Activated CD4-positive, alpha-beta T cell treated with anti-CD3 and anti-CD28 coated beads, Interleukin-2, Interleukin-4, amounts not matched to agents 100 ng/mL and 50 ng/mL, durations not matched to agents 16 hours and 8 hours (primary cell): ENCODE measurements around the gene SELENOO.
"Not testable (repeated sequence)": the region's sequence is repeated elsewhere in the genome, so short reads cannot be mapped to it uniquely, and the experiment has no call there.

Experiments used
- DNase-seq: peaks from one replicate; pipeline ENCODE4 v3.0.0-alpha.2; 2020; ENCODE audit warnings: low spot score

SELENOO gene

GRCh38 chr22:50199829-50200460 lies 866 bp upstream of the SELENOO start:
- no peak for DNase-seq

- DNase-seq, result no peak
Measured at GRCh38 chr22:50201191-50202129, 649 bp downstream of the SELENOO start.

GRCh38 chr22:50202130-50202666 lies 1.4 kb downstream of the SELENOO start:
- no peak for DNase-seq

- no peak for DNase-seq
Measured at GRCh38 chr22:50203288-50203687, 2.5 kb downstream of the SELENOO start.

- DNase-seq, result no peak
Measured at GRCh38 chr22:50204571-50204970, 3.8 kb downstream of the SELENOO start.

GRCh38 chr22:50204998-50205397 lies 4.2 kb downstream of the SELENOO start:
- DNase-seq, result not testable (repeated sequence)

- no peak for DNase-seq
Measured at GRCh38 chr22:50205781-50206569, 5.2 kb downstream of the SELENOO start.

- no peak for DNase-seq
Measured at GRCh38 chr22:50206599-50206998, 5.8 kb downstream of the SELENOO start.

- DNase-seq, result no peak
Measured at GRCh38 chr22:50207383-50208140, 6.8 kb downstream of the SELENOO start.

- no peak for DNase-seq
Measured at GRCh38 chr22:50208430-50208938, 7.7 kb downstream of the SELENOO start.

- no peak for DNase-seq
Measured at GRCh38 chr22:50208939-50209892, 8.4 kb downstream of the SELENOO start.

- DNase-seq, result peak; percentile 70
Measured at GRCh38 chr22:50209893-50210292, 9.1 kb downstream of the SELENOO start.

GRCh38 chr22:50210378-50211139 lies 9.7 kb downstream of the SELENOO start:
- no peak for DNase-seq

GRCh38 chr22:50211147-50211546 lies 10.3 kb downstream of the SELENOO start:
- DNase-seq, result no peak

GRCh38 chr22:50213263-50213662 lies 12.5 kb downstream of the SELENOO start:
- DNase-seq, result no peak

- DNase-seq, result no peak
Measured at GRCh38 chr22:50215297-50216054, 14.7 kb downstream of the SELENOO start.

- no peak for DNase-seq
Measured at GRCh38 chr22:50216055-50216683, 15.4 kb downstream of the SELENOO start.
